ENCODE data around the gene PRMT3. TPM values are rescaled to one million over a fixed set of nuclear protein-coding genes. Genes with fewer than 3 reads are reported as not detected.

The PRMT3 gene
- total and polyA plus RNA-seq, 2 donors (not counting 3 experiments of a cell fraction or from before 2014, with no cell fraction given), result 6.2 to 13.3 TPM

- Histone ChIP-seq H3K4me2 (ENCODE audit: insufficient read depth, low read length) (no peak overlapping the region), H3K79me2 (ENCODE audit: control insufficient read depth, insufficient read depth, low read length) (no peaks in the 10 kb centered on the region), H3K9me1 (replicated peaks; ENCODE audit: control insufficient read depth, extremely low read depth, insufficient read depth, low read length) (no peaks in the 10 kb centered on the region), H3K4me3 (replicated peaks in 1 of 3; ENCODE audit: insufficient read depth in 1 of 3, low read depth in 1 of 3, low read length in 3 of 3) (no peak overlapping the region), H3K9ac (replicated peaks; ENCODE audit: extremely low read depth, insufficient read depth, low read length) (no peak overlapping the region), H2AFZ (ENCODE audit: low read depth, low read length) (no peak overlapping the region), H3K27ac (ENCODE audit: insufficient read depth, low read depth, low read length) (no peak overlapping the region), H4K20me1 (replicated peaks; ENCODE audit: control insufficient read depth, extremely low read depth, insufficient read depth, low read length) (no peaks in the 10 kb centered on the region), H3K9me3 (replicated peaks; ENCODE audit: control insufficient read depth, insufficient read depth, low read length) (no peaks in the 10 kb centered on the region), H3K4me1 (ENCODE audit: control insufficient read depth, extremely low read depth, insufficient read depth, low read length) (no peaks in the 10 kb centered on the region), H3K36me3 (ENCODE audit: control insufficient read depth in 2 of 2, extremely low read depth in 1 of 2, insufficient read depth in 2 of 2, low read length in 2 of 2) (no peaks in the 10 kb centered on the region), H3K27me3 (ENCODE audit: control insufficient read depth in 2 of 2, insufficient read depth in 2 of 2, low read length in 2 of 2) (peaks cover 0 to 3% of the 10 kb centered on the region in 2 experiments)
- POLR2A ChIA-PET, result no interaction called here
- dilution Hi-C loops (cut with MboI; ENCODE audit: extremely low pct_ligation_motif_present, low sequenced_read_pairs), result no loop called here
- DNase-seq (ENCODE audit: low read depth, low spot score) (no peak), FAIRE-seq (no peak)
- no TSS peak for BruUV-seq (replicated peaks)
- intact Hi-C loops (cut with micrococcal nuclease), result no loop called here
- TF ChIP-seq EZH2 (IDR thresholded peaks at IDR 0.05; ENCODE audit: borderline replicate concordance, low read depth, low read length, severe bottlenecking), result no peak
- TF ChIP-seq POLR2AphosphoS5 (IDR thresholded peaks at IDR 0.05; ENCODE audit: insufficient read depth, low read depth, low read length), result no peak
- no peak for TF ChIP-seq MYC (IDR thresholded peaks at IDR 0.05; ENCODE audit: low read depth, low read length)
- TF ChIP-seq JUN (IDR thresholded peaks at IDR 0.05; ENCODE audit: borderline replicate concordance, insufficient read depth, insufficient read length, low read depth), result no peak
- TF ChIP-seq CTCF (IDR thresholded peaks at IDR 0.05; ENCODE audit: extremely low read depth in 1 of 2, insufficient read depth in 1 of 2, low read depth in 1 of 2, low read length in 2 of 2), result no peak
- CTCF ChIA-PET, result no interaction called here
Observed at GRCh38 chr11:20536784-20537183, 149.3 kb downstream of the PRMT3 start.

DNA sequence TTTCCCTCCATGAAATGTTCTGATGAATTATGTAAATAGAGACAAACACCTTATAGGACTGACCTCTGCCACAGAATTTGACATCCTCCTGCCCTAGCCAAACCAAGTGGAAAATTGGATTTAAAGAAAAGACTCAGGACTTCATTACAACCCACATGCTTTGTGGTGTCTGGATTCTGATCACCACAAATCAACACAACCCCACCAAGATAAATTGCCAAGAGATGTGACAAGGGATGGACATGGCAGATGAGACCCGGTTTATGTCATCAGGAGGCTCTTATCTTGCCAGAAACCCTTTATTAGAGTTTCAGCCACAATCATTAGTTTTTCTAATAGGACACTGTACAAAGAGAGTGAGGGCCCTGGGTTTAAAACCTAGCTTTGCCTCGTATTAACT, 154.0 kb downstream of the PRMT3 start:
- intact Hi-C loops (cut with micrococcal nuclease) (no loop called here), dilution Hi-C loops (cut with MboI; ENCODE audit: extremely low pct_ligation_motif_present, low sequenced_read_pairs) (no loop called here)
- H3K4me2 ChIP-seq (ENCODE audit: insufficient read depth, low read length), result no peak overlapping the region
- no peak overlapping the region for H2AFZ ChIP-seq (ENCODE audit: low read depth, low read length)
- no peaks in the 10 kb centered on the region for H3K9me1 ChIP-seq (replicated peaks; ENCODE audit: control insufficient read depth, extremely low read depth, insufficient read depth, low read length)
- H3K4me3 ChIP-seq (replicated peaks in 1 of 3; ENCODE audit: insufficient read depth in 1 of 3, low read depth in 1 of 3, low read length in 3 of 3), result no peak overlapping the region
- H3K9ac ChIP-seq (replicated peaks; ENCODE audit: extremely low read depth, insufficient read depth, low read length), result no peak overlapping the region
- no peaks in the 10 kb centered on the region for H3K9me3 ChIP-seq (replicated peaks; ENCODE audit: control insufficient read depth, insufficient read depth, low read length)
- TF ChIP-seq POLR2AphosphoS5 (IDR thresholded peaks at IDR 0.05; ENCODE audit: insufficient read depth, low read depth, low read length) (no peak), MYC (IDR thresholded peaks at IDR 0.05; ENCODE audit: low read depth, low read length) (no peak), FOS (IDR thresholded peaks at IDR 0.05; ENCODE audit: borderline replicate concordance, insufficient read depth, low read length) (no peak), CTCF (IDR thresholded peaks at IDR 0.05; ENCODE audit: extremely low read depth in 1 of 2, insufficient read depth in 1 of 2, low read depth in 1 of 2, low read length in 2 of 2) (no peak), JUN (IDR thresholded peaks at IDR 0.05; ENCODE audit: borderline replicate concordance, insufficient read depth, insufficient read length, low read depth) (no peak), EZH2 (IDR thresholded peaks at IDR 0.05; ENCODE audit: borderline replicate concordance, low read depth, low read length, severe bottlenecking) (no peak), GATA2 (IDR thresholded peaks at IDR 0.05; ENCODE audit: insufficient read depth, insufficient read length, low read depth, low read length) (no peak), POLR2A (IDR thresholded peaks at IDR 0.05; ENCODE audit: low read depth, low read length) (no peak), MAX (IDR thresholded peaks at IDR 0.05; ENCODE audit: insufficient read depth, insufficient read length) (no peak)
- ChIA-PET CTCF (interaction anchor here (1.0 kb wide), 1 partner anchor 12 kb away, joined by 3 read pairs; no protein-coding TSS in a partner anchor), POLR2A (no interaction called here)
- no TSS peak for BruUV-seq (replicated peaks)
- H3K79me2 ChIP-seq (ENCODE audit: control insufficient read depth, insufficient read depth, low read length), result no peaks in the 10 kb centered on the region
- H3K27ac ChIP-seq (ENCODE audit: insufficient read depth, low read depth, low read length), result no peak overlapping the region
- no peak for FAIRE-seq
- H4K20me1 ChIP-seq (replicated peaks; ENCODE audit: control insufficient read depth, extremely low read depth, insufficient read depth, low read length), result no peaks in the 10 kb centered on the region
- no peak for DNase-seq (ENCODE audit: low read depth, low spot score)
- peaks cover 0 to 3% of the 10 kb centered on the region in 2 experiments for H3K27me3 ChIP-seq (ENCODE audit: control insufficient read depth in 2 of 2, insufficient read depth in 2 of 2, low read length in 2 of 2)
- no peaks in the 10 kb centered on the region for H3K4me1 ChIP-seq (ENCODE audit: control insufficient read depth, extremely low read depth, insufficient read depth, low read length)
- H3K36me3 ChIP-seq (ENCODE audit: control insufficient read depth in 2 of 2, extremely low read depth in 1 of 2, insufficient read depth in 2 of 2, low read length in 2 of 2), result no peaks in the 10 kb centered on the region
